GM12878 (cell line): ENCODE measurements around the gene MED25. TPM values are rescaled to one million over a fixed set of nuclear protein-coding genes. Genes with fewer than 3 reads are reported as not detected.

Experiments
- ATAC-seq: fragments of 200-7000 bp; cut with Tn5 transposase; 3 replicates; pipeline ENCODE4 v1.9.1; 2020; ENCODE audit warnings: mild to moderate bottlenecking, moderate library complexity
- BruUV-seq: library from RNA; stranded (reverse); fragments of 400-500 nt; replicated peaks from 2 replicates; lab custom pipeline; 2021; lab: Mats Ljungman, UMichigan
- CTCF ChIA-PET: fragments of 300-600 bp; sonication (Branson Sonifier 250); formaldehyde crosslinking; extraction: SDS; loops from one replicate; lab custom pipeline; 2021; ENCODE audit warnings: inconsistent platforms; lab: Yijun Ruan, JAX
- POLR2A ChIA-PET: fragments of 350-600 bp; formaldehyde crosslinking; extraction: SDS; loops from one replicate; lab custom pipeline; 2021; ENCODE audit warnings: inconsistent platforms; lab: Charles Lee
- RAD21 ChIA-PET: fragments of 300-600 bp; sonication (Branson Sonifier 250); formaldehyde crosslinking; loops from one replicate; lab custom pipeline; 2023; ENCODE audit warnings: antibody characterized with exemption; ENCODE audit not compliant: unreplicated experiment; lab: Charles Lee
- SMC1A ChIA-PET: fragments of 300-600 bp; sonication (Branson Sonifier 250); formaldehyde crosslinking; loops from one replicate; lab custom pipeline; 2023; ENCODE audit not compliant: unreplicated experiment, uncharacterized antibody; lab: Charles Lee
- DNase-seq: peaks from one replicate; pipeline ENCODE4 v3.0.0-alpha.2; 2011; ENCODE audit warnings: low read depth, low spot score
- FAIRE-seq: peaks from 3 replicates; lab custom pipeline; 2011; peaks lifted over from hg19 to GRCh38; lab: Jason Lieb, UNC
- H2AFZ ChIP-seq: 2 replicates; pipeline ENCODE4 v1.6.0; 2011; ENCODE audit warnings: low read depth, low read length, control low read depth; ENCODE audit not compliant: control insufficient read depth
- H3K27ac ChIP-seq: 2 replicates; pipeline ENCODE4 v1.5.1; 2011; ENCODE audit warnings: control low read depth; ENCODE audit not compliant: control insufficient read depth, insufficient read depth
- H3K27me3 ChIP-seq, 2 experiments: replicated peaks in 1 of 2; 2 replicates each; pipeline versions ENCODE4 v1.6.0 to v1.6.1; 2011; ENCODE audit warnings: low read length in 1 of 2; ENCODE audit not compliant: control insufficient read depth in 2 of 2, insufficient read depth in 2 of 2
- H3K36me3 ChIP-seq, 2 experiments: 2 replicates each; pipeline ENCODE4 v1.5.1; 2011; ENCODE audit warnings: low read length in 1 of 2; ENCODE audit not compliant: control insufficient read depth in 2 of 2, insufficient read depth in 2 of 2
- H3K4me1 ChIP-seq: 2 replicates; pipeline ENCODE4 v1.6.1; 2011; ENCODE audit warnings: mild to moderate bottlenecking, low read length, moderate library complexity, mixed read lengths; ENCODE audit not compliant: control insufficient read depth, insufficient read depth
- H3K4me2 ChIP-seq: 2 replicates; pipeline ENCODE4 v1.6.0; 2011; ENCODE audit warnings: control low read depth; ENCODE audit not compliant: control insufficient read depth, insufficient read depth
- H3K4me3 ChIP-seq: fragments of 200-600 bp; sonication (generic); 2 replicates; pipeline ENCODE4 v1.5.1; 2016
- H3K79me2 ChIP-seq: 2 replicates; pipeline ENCODE4 v1.6.0; 2011; ENCODE audit warnings: low read length; ENCODE audit not compliant: control insufficient read depth, insufficient read depth
- H3K9ac ChIP-seq: 2 replicates; pipeline ENCODE4 v1.8.0; 2011; ENCODE audit warnings: low read length, control low read depth, mixed read lengths; ENCODE audit not compliant: control insufficient read depth, insufficient read depth
- H3K9me3 ChIP-seq: replicated peaks from 3 replicates; pipeline ENCODE4 v1.5.1; 2011; ENCODE audit warnings: mild to moderate bottlenecking, low read length; ENCODE audit not compliant: control insufficient read depth, insufficient read depth
- H4K20me1 ChIP-seq: 2 replicates; pipeline ENCODE4 v1.6.0; 2011; ENCODE audit not compliant: control insufficient read depth, insufficient read depth
- ETV6 ChIP-seq, 2 experiments: fragments of 450-650 bp in 1 of 2; IDR thresholded peaks in 1 of 2; conservative IDR thresholded peaks in 1 of 2; 2 replicates each; pipeline ENCODE4 v1.6.1; 2014; ENCODE audit warnings: antibody characterized with exemption in 1 of 2, borderline replicate concordance in 1 of 2, low read depth in 1 of 2, mild to moderate bottlenecking in 1 of 2, moderate library complexity in 1 of 2
- RCOR1 ChIP-seq: conservative IDR thresholded peaks from 2 replicates; pipeline ENCODE4 v1.6.1; 2012; ENCODE audit warnings: low read depth, low read length, improper control_type of control experiment
- RELB ChIP-seq: fragments of 450-650 bp; IDR thresholded peaks from 2 replicates; pipeline ENCODE4 v1.6.1; 2017; ENCODE audit warnings: low read depth, mild to moderate bottlenecking, moderate library complexity
- RFX5 ChIP-seq: IDR thresholded peaks from 2 replicates; pipeline ENCODE4 v1.6.1; 2011; ENCODE audit warnings: low read depth, low read length, improper control_type of control experiment
- SPI1 ChIP-seq: IDR thresholded peaks from 2 replicates; pipeline ENCODE4 v1.6.1; 2011; ENCODE audit warnings: low read depth, mild to moderate bottlenecking, low read length, moderate library complexity, borderline replicate concordance; ENCODE audit not compliant: insufficient read depth
- ZNF217 ChIP-seq: fragments of 450-650 bp; IDR thresholded peaks from 2 replicates; pipeline ENCODE4 v1.6.1; 2017; ENCODE audit warnings: antibody characterized with exemption, mild to moderate bottlenecking
- WGBS: methylation state at CpG from one replicate; pipeline ENCODE4 v1.1.6; 2016; ENCODE audit warnings: low lambda C conversion rate; ENCODE audit not compliant: insufficient replicate concordance, insufficient coverage; ENCODE audit errors: missing lambda C conversion rate; 5-methylcytosine and 5-hydroxymethylcytosine counted together
- in situ Hi-C: fragments of 300-500 bp; cut with MboI; formaldehyde crosslinking; loops from 9 replicates; pipeline ENCODE4 v1.14.3; 2018; ENCODE audit warnings: mixed read lengths
- intact Hi-C: fragments of 100-400 bp; cut with micrococcal nuclease; formaldehyde crosslinking; loops from one replicate; pipeline ENCODE4 v1.14.2; 2022; ENCODE audit not compliant: unreplicated experiment
- polyA plus RNA-seq, 11 experiments: library from polyadenylated mRNA; depleted of rRNA in 4 of 11; unstranded in 6 of 11; stranded (reverse) in 5 of 11; fragments of >200 nt; fragmentation: Nextera tagmentation in 4 of 11; fragmentation: Illumina TruSeq in 1 of 11; extraction: Ambion mirVana in 4 of 11; extraction: Trizol in 1 of 11; gene quantifications; 1 replicate in 1 of 11; 2 replicates in 10 of 11; pipeline versions ENCODE4 v1.2.1 to v1.2.3, GENCODE V29; 2011 to 2016; ENCODE audit warnings: inconsistent platforms in 2 of 11, missing spikeins in 2 of 11, low read depth in 1 of 11
- total RNA-seq, 4 experiments: library from RNA; depleted of rRNA in 3 of 4; stranded (reverse); fragments of >200 nt in 3 of 4; fragmentation: Illumina TruSeq in 1 of 4; extraction: Trizol in 1 of 4; gene quantifications; 2 replicates each; pipeline versions ENCODE4 v1.2.1 to v1.2.3, GENCODE V29; 2013 to 2021
- TF ChIP-seq, protein P1 (sequence below): IDR thresholded peaks from 2 replicates; pipeline ENCODE4 v1.6.1; 2012; ENCODE audit warnings: low read length, inconsistent platforms
- TF ChIP-seq, protein P2 (sequence below), 3 experiments: IDR thresholded peaks in 2 of 3; conservative IDR thresholded peaks in 1 of 3; 2 replicates each; pipeline ENCODE4 v1.5.1; 2011; ENCODE audit warnings: low read depth in 3 of 3, low read length in 3 of 3, mild to moderate bottlenecking in 3 of 3, control low read depth in 2 of 3, moderate library complexity in 2 of 3, inconsistent platforms in 1 of 3, mixed read lengths in 1 of 3; ENCODE audit not compliant: control insufficient read depth in 2 of 3, insufficient read depth in 1 of 3; ENCODE audit errors: extremely low read depth in 1 of 3

MED25 gene
- total and polyA plus RNA-seq, 10 of the 15 experiments (the other 5 are each of a cell fraction or from before 2014, with no cell fraction given) = 3.5 to 53.9 (median 17.1) TPM

GRCh38 chr19:49818649-49819370 is 721 bp downstream of the MED25 start:
- ChIA-PET POLR2A (interaction anchor here (0.6 to 2.7 kb wide), 11 partner anchors 13 to 1490 kb away, joined by 3 to 11 read pairs (median 3); partner anchors contain the start of genes AKT1S1, AP2A1, PTOV1 and TBC1D17), SMC1A (interaction anchor here (1.1 to 1.7 kb wide), 4 partner anchors 25 to 57 kb away, joined by 3 to 4 read pairs (median 4); partner anchors contain the start of gene AP2A1), CTCF (interaction anchor here (0.7 to 1.8 kb wide), 3 partner anchors 27 to 50 kb away, joined by 3 to 6 read pairs (median 5); no protein-coding TSS in a partner anchor), RAD21 (interaction anchor here (1.0 to 1.7 kb wide), 2 partner anchors 50 to 79 kb away, joined by 3 to 10 read pairs; no protein-coding TSS in a partner anchor)
- intact Hi-C loops (no loop called here), in situ Hi-C loops (no loop called here)
- Histone ChIP-seq H3K9me3 (no peaks in the 10 kb centered on the region), H3K4me3 (peak overlapping the region; percentile 96), H3K9ac (peak overlapping the region; percentile 92), H3K4me1 (peaks cover 10% of the 10 kb centered on the region), H3K4me2 (peak overlapping the region; percentile 60), H3K27ac (peak overlapping the region; percentile 97), H3K36me3 (peaks cover 0 to 14% of the 10 kb centered on the region in 2 experiments; a peak in 2 of 4 replicates), H3K27me3 (no peaks in the 10 kb centered on the region), H3K79me2 (peaks cover 28% of the 10 kb centered on the region), H4K20me1 (no peaks in the 10 kb centered on the region), H2AFZ (peak overlapping the region; percentile 98)
- DNase-seq (no peak), ATAC-seq (no peak), FAIRE-seq (no peak)
- TSS peak; percentile 69 for BruUV-seq
- no peak for TF ChIP-seq RCOR1
- TF ChIP-seq RELB = no peak
- TF ChIP-seq ZNF217 = no peak
- TF ChIP-seq RFX5 = no peak
- TF ChIP-seq, protein P1, sequence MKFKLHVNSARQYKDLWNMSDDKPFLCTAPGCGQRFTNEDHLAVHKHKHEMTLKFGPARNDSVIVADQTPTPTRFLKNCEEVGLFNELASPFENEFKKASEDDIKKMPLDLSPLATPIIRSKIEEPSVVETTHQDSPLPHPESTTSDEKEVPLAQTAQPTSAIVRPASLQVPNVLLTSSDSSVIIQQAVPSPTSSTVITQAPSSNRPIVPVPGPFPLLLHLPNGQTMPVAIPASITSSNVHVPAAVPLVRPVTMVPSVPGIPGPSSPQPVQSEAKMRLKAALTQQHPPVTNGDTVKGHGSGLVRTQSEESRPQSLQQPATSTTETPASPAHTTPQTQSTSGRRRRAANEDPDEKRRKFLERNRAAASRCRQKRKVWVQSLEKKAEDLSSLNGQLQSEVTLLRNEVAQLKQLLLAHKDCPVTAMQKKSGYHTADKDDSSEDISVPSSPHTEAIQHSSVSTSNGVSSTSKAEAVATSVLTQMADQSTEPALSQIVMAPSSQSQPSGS = no peak
- TF ChIP-seq ETV6 (conservative IDR thresholded peaks at IDR 0.05 in 1 of 2, IDR thresholded peaks at IDR 0.05 in 1 of 2; ENCODE audit: borderline replicate concordance in 1 of 2, low read depth in 1 of 2) = no peak
- TF ChIP-seq SPI1 = no peak
- TF ChIP-seq, protein P2, sequence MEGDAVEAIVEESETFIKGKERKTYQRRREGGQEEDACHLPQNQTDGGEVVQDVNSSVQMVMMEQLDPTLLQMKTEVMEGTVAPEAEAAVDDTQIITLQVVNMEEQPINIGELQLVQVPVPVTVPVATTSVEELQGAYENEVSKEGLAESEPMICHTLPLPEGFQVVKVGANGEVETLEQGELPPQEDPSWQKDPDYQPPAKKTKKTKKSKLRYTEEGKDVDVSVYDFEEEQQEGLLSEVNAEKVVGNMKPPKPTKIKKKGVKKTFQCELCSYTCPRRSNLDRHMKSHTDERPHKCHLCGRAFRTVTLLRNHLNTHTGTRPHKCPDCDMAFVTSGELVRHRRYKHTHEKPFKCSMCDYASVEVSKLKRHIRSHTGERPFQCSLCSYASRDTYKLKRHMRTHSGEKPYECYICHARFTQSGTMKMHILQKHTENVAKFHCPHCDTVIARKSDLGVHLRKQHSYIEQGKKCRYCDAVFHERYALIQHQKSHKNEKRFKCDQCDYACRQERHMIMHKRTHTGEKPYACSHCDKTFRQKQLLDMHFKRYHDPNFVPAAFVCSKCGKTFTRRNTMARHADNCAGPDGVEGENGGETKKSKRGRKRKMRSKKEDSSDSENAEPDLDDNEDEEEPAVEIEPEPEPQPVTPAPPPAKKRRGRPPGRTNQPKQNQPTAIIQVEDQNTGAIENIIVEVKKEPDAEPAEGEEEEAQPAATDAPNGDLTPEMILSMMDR (IDR thresholded peaks at IDR 0.05 in 2 of 3, conservative IDR thresholded peaks at IDR 0.05 in 1 of 3; ENCODE audit: control insufficient read depth in 2 of 3, extremely low read depth in 1 of 3, insufficient read depth in 1 of 3, low read depth in 3 of 3, low read length in 3 of 3) = no peak
- 51% methylated on average over 12 of the region's 16 CpGs for WGBS
